CD4-positive, alpha-beta T cell (primary cell): ENCODE data around the gene METTL25. TPM values are rescaled to one million over a fixed set of nuclear protein-coding genes. Genes with fewer than 3 reads are reported as not detected.

ENCODE experiments used
- ATAC-seq: fragments of 200-7000 bp; cut with Tn5 transposase; one replicate; pipeline ENCODE4 v1.10.0; 2022; ENCODE audit warnings: mild to moderate bottlenecking; ENCODE audit not compliant: poor library complexity
- CTCF ChIA-PET: fragments of 350-600 bp; sonication (Branson Sonifier 250); formaldehyde crosslinking; loops from one replicate; lab custom pipeline; 2021; ENCODE audit warnings: antibody characterized with exemption, inconsistent platforms; lab: Charles Lee
- POLR2A ChIA-PET: fragments of 350-600 bp; sonication (Branson Sonifier 250); formaldehyde crosslinking; loops from one replicate; lab custom pipeline; 2021; ENCODE audit warnings: antibody characterized with exemption, inconsistent platforms; lab: Charles Lee
- DNase-seq, 14 experiments: peaks; one replicate each; pipeline ENCODE4 v3.0.0-alpha.2; 2013 to 2020; ENCODE audit warnings: mixed read lengths in 2 of 14
- H3K27ac ChIP-seq, 2 donors: one replicate each; pipeline versions ENCODE4 v1.5.1 to v1.7.0; 2013; ENCODE audit warnings: low read length in 2 of 2, low read depth in 1 of 2, mild to moderate bottlenecking in 1 of 2
- H3K27me3 ChIP-seq, 2 experiments: 1 replicate in 1 of 2; 2 replicates in 1 of 2; pipeline versions ENCODE4 v1.6.1 to v1.7.0; 2013; ENCODE audit warnings: low read length in 2 of 2, control low read depth in 1 of 2, mild to moderate bottlenecking in 1 of 2, moderate library complexity in 1 of 2; ENCODE audit not compliant: insufficient read depth in 2 of 2, control insufficient read depth in 1 of 2
- H3K36me3 ChIP-seq: one replicate; pipeline ENCODE4 v1.6.1; 2013; ENCODE audit warnings: low read length, control low read depth; ENCODE audit not compliant: insufficient read depth
- H3K4me1 ChIP-seq: one replicate; pipeline ENCODE4 v1.6.1; 2013; ENCODE audit warnings: low read length, control low read depth; ENCODE audit not compliant: insufficient read depth
- H3K4me3 ChIP-seq: one replicate; pipeline ENCODE4 v1.5.1; 2013; ENCODE audit warnings: mild to moderate bottlenecking, low read length, moderate library complexity
- H3K9me3 ChIP-seq, 2 experiments: 1 replicate in 1 of 2; 2 replicates in 1 of 2; pipeline versions ENCODE4 v1.6.1 to v1.7.0; 2013; ENCODE audit warnings: low read length in 2 of 2, mild to moderate bottlenecking in 2 of 2, control low read depth in 1 of 2, moderate library complexity in 1 of 2; ENCODE audit not compliant: control insufficient read depth in 1 of 2, insufficient read depth in 1 of 2
- H3K27ac Mint-ChIP-seq: one replicate; pipeline ENCODE4 v1.8.0; 2020; ENCODE audit warnings: mixed read lengths
- H3K27me3 Mint-ChIP-seq: one replicate; pipeline ENCODE4 v1.8.0; 2021; ENCODE audit warnings: mixed read lengths
- H3K36me3 Mint-ChIP-seq: one replicate; pipeline ENCODE4 v1.8.0; 2021; ENCODE audit warnings: low read depth, mixed read lengths
- H3K4me1 Mint-ChIP-seq: one replicate; pipeline ENCODE4 v1.8.0; 2021; ENCODE audit warnings: low read depth, mixed read lengths
- H3K4me3 Mint-ChIP-seq: one replicate; pipeline ENCODE4 v1.8.0; 2020; ENCODE audit warnings: mild to moderate bottlenecking, mixed read lengths
- H3K9me3 Mint-ChIP-seq: one replicate; pipeline ENCODE4 v1.8.0; 2020; ENCODE audit warnings: mixed read lengths
- CTCF ChIP-seq: fragments of 200-600 bp; IDR thresholded peaks from one replicate; pipeline ENCODE4 v1.8.0; 2022; ENCODE audit warnings: antibody characterized with exemption, mild to moderate bottlenecking
- intact Hi-C, 2 experiments: fragments of 100-400 bp; cut with DNase I in 1 of 2; cut with micrococcal nuclease in 1 of 2; formaldehyde crosslinking; loops; one replicate each; pipeline versions ENCODE4 v1.15.1 to v1.9.0; 2023 to 2025; cut with DNase I, micrococcal nuclease
- total RNA-seq, 174 experiments: library from RNA in 2 of 174; stranded (reverse) in 2 of 174; gene quantifications; one replicate each; pipeline ENCODE4 v1.2.3 and lab custom pipeline; 2021 to 2026

METTL25 gene
- total RNA-seq, 2 experiments from 2014 or later: 12.4 to 12.6 TPM

GRCh38 chr12:82479511-82479910 lies 121.2 kb downstream of the METTL25 start:
- DNase-seq (no peak), ATAC-seq (no peak)
- H3K27me3 Mint-ChIP-seq: no peaks in the 10 kb centered on the region
- no peak for TF ChIP-seq CTCF
- H3K4me1 Mint-ChIP-seq: no peaks in the 10 kb centered on the region
- peaks cover 13% of the 10 kb centered on the region for H3K9me3 Mint-ChIP-seq
- H3K27ac Mint-ChIP-seq: no peak overlapping the region
- H3K36me3 Mint-ChIP-seq: peaks cover 52% of the 10 kb centered on the region
- no peak overlapping the region for H3K4me3 Mint-ChIP-seq
- CTCF ChIA-PET: no interaction called here
- intact Hi-C loops: no loop called here
- POLR2A ChIA-PET: no interaction called here
- H3K27ac ChIP-seq: no peak overlapping the region
- no peaks in the 10 kb centered on the region for H3K27me3 ChIP-seq
- peaks cover 2% of the 10 kb centered on the region for H3K36me3 ChIP-seq
- no peaks in the 10 kb centered on the region for H3K9me3 ChIP-seq
- H3K4me1 ChIP-seq: no peaks in the 10 kb centered on the region
- H3K4me3 ChIP-seq: no peak overlapping the region

DNA sequence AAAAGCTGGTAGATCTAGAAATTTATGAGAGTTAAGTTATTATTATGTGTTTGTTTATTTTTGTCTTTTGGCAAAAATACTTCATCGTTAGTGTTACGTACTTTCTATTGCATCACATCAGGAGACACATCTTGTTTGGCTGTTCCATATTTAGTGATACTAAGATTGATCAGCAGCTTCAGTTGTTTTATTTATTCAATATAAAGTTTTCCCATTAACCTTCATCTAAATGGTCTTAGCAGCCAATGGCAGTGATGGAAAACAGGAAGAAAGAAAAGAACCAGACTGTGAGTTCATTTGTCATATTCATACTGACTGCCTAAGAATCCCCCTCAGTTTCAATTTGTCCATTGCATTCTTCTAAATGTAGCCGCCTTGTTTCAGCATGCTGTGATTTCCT lies 122.3 kb downstream of the METTL25 start:
- H3K9me3 ChIP-seq: peaks cover 0 to 3% of the 10 kb centered on the region in 2 experiments
- H3K27me3 Mint-ChIP-seq: no peaks in the 10 kb centered on the region
- CTCF ChIA-PET: no interaction called here
- no peaks in the 10 kb centered on the region for H3K27me3 ChIP-seq
- ATAC-seq (no peak), DNase-seq (no peak)
- no peak overlapping the region for H3K27ac Mint-ChIP-seq
- no peak for TF ChIP-seq CTCF
- H3K4me3 ChIP-seq: no peak overlapping the region
- H3K27ac ChIP-seq: no peak overlapping the region
- POLR2A ChIA-PET: no interaction called here
- no peaks in the 10 kb centered on the region for H3K4me1 ChIP-seq
- H3K36me3 ChIP-seq: no peaks in the 10 kb centered on the region
- no peak overlapping the region for H3K4me3 Mint-ChIP-seq
- peaks cover 45% of the 10 kb centered on the region for H3K36me3 Mint-ChIP-seq
- H3K4me1 Mint-ChIP-seq: no peaks in the 10 kb centered on the region
- intact Hi-C loops: no loop called here
- H3K9me3 Mint-ChIP-seq: peaks cover 21% of the 10 kb centered on the region

DNA sequence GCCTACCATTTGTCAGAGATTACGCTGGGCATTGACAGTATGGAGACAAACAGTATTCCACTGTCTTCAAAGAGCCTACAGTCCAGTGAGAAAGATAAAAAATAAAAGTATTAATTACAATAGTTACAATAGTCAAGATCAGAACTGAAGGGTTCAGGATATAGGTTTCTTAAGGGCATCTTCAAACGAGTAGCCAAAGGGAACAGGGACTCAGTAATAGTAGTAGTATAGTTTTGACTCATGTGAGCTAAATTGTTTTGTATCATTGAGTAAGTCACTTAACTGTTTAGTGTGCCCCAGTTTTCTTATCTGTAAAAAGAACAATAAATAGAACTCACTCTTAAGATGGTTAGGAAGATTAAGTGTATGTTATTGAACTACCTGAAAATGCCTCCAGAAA lies 123.6 kb downstream of the METTL25 start:
- TF ChIP-seq CTCF: no peak
- Mint-ChIP-seq H3K27ac (no peak overlapping the region), H3K4me3 (no peak overlapping the region), H3K27me3 (no peaks in the 10 kb centered on the region), H3K4me1 (no peaks in the 10 kb centered on the region), H3K9me3 (peaks cover 21% of the 10 kb centered on the region), H3K36me3 (peaks cover 37% of the 10 kb centered on the region)
- Histone ChIP-seq H3K4me1 (no peaks in the 10 kb centered on the region), H3K27ac (no peak overlapping the region), H3K36me3 (no peaks in the 10 kb centered on the region), H3K4me3 (no peak overlapping the region), H3K9me3 (peaks cover 3 to 7% of the 10 kb centered on the region in 2 experiments), H3K27me3 (no peaks in the 10 kb centered on the region)
- ChIA-PET CTCF (no interaction called here), POLR2A (no interaction called here)
- ATAC-seq (no peak), DNase-seq (no peak)
- intact Hi-C loops: no loop called here
